Neural progenitor cell (in vitro differentiated cells): ENCODE data around the gene HYAL2.

Source experiments
- EZH2 ChIP-seq: fragments of 200-600 bp; sonication (generic); IDR thresholded peaks from 2 replicates; pipeline ENCODE4 v1.6.1; 2017; ENCODE audit warnings: antibody characterized with exemption, mild to moderate bottlenecking, moderate library complexity
- EZH2phosphoT487 ChIP-seq: fragments of 200-600 bp; sonication (generic); IDR thresholded peaks from 2 replicates; pipeline ENCODE4 v1.6.1; 2017; ENCODE audit warnings: antibody characterized with exemption
- TF ChIP-seq, protein P1 (sequence below): fragments of 200-600 bp; sonication (generic); IDR thresholded peaks from 2 replicates; pipeline ENCODE4 v1.5.1; 2017; ENCODE audit warnings: antibody characterized with exemption, mild to moderate bottlenecking

DNA sequence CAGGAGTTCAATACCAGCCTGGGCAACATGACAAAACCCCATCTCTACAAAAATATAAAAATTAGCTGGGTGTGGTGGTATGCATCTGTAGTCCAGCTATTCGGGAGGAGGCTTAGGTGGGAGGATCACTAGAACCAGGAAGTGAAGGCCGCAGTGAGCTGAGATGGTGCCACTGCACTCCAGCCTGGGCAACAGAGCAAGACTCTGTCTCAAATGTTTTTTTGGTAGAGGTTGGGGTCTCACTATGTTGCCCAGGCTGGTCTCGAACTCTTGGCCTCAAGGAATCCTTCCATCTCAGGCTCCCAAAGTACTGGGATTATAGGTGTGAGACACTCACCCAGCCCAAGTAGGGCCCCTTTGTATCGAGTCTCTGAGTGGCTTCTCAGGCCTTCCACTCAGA lies 28.5 kb downstream of the HYAL2 start:
- TF ChIP-seq, protein P1, sequence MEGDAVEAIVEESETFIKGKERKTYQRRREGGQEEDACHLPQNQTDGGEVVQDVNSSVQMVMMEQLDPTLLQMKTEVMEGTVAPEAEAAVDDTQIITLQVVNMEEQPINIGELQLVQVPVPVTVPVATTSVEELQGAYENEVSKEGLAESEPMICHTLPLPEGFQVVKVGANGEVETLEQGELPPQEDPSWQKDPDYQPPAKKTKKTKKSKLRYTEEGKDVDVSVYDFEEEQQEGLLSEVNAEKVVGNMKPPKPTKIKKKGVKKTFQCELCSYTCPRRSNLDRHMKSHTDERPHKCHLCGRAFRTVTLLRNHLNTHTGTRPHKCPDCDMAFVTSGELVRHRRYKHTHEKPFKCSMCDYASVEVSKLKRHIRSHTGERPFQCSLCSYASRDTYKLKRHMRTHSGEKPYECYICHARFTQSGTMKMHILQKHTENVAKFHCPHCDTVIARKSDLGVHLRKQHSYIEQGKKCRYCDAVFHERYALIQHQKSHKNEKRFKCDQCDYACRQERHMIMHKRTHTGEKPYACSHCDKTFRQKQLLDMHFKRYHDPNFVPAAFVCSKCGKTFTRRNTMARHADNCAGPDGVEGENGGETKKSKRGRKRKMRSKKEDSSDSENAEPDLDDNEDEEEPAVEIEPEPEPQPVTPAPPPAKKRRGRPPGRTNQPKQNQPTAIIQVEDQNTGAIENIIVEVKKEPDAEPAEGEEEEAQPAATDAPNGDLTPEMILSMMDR: no peak
- TF ChIP-seq EZH2phosphoT487 (no peak), EZH2 (no peak)
